HG03108 (cell line): ENCODE data around the gene REM1.
"Not testable (repeated sequence)": the region's sequence is repeated elsewhere in the genome, so short reads cannot be mapped to it uniquely, and the experiment has no call there.

Experiments
- ATAC-seq: cut with Tn5 transposase; IDR thresholded peaks from one replicate; pipeline ENCODE4 v1.9.1; 2021; ENCODE audit warnings: moderate library complexity; ENCODE audit not compliant: unreplicated experiment

The REM1 gene

GRCh38 chr20:31474758-31475427, at the start of gene REM1, which contains the start of gene DEFB124:
Gene REM1, plus strand, starts transcription at chr20:31475288. Its CDS starts 1,158 bp downstream, at chr20:31476446.
Gene DEFB124, minus strand, starts transcription at chr20:31475127. Its CDS starts 2,114 bp downstream, at chr20:31473013.
- ATAC-seq: no peak

GRCh38 chr20:31425797-31426196, 49.3 kb upstream of the REM1 start:
- ATAC-seq: no peak

GRCh38 chr20:31426891-31427551, 48.1 kb upstream of the REM1 start:
- ATAC-seq: not testable (repeated sequence)

GRCh38 chr20:31427576-31427975, 47.5 kb upstream of the REM1 start:
- not testable (repeated sequence) for ATAC-seq

- no peak for ATAC-seq
Observed at GRCh38 chr20:31430568-31431115, 44.4 kb upstream of the REM1 start.

GRCh38 chr20:31440012-31440659, 35.0 kb upstream of the REM1 start, which contains the start of gene DEFB123:
Gene DEFB123, plus strand, starts transcription at chr20:31440632. Its CDS starts 67 bp downstream, at chr20:31440699.
- ATAC-seq: no peak

GRCh38 chr20:31446084-31446819, 28.8 kb upstream of the REM1 start:
- no peak for ATAC-seq

GRCh38 chr20:31449511-31450414, 25.3 kb upstream of the REM1 start:
- ATAC-seq: no peak

GRCh38 chr20:31452575-31452974, 22.5 kb upstream of the REM1 start:
- no peak for ATAC-seq

GRCh38 chr20:31454361-31454760, 20.7 kb upstream of the REM1 start:
- ATAC-seq: no peak

GRCh38 chr20:31470946-31471345, 4.1 kb upstream of the REM1 start:
- ATAC-seq: not testable (repeated sequence)

GRCh38 chr20:31472395-31473330, 2.4 kb upstream of the REM1 start:
- ATAC-seq: no peak

GRCh38 chr20:31473331-31474096, 1.6 kb upstream of the REM1 start:
- ATAC-seq: no peak

- no peak for ATAC-seq
Observed at GRCh38 chr20:31474097-31474436, 1.0 kb upstream of the REM1 start.

- no peak for ATAC-seq
Observed at GRCh38 chr20:31475472-31476293, 595 bp downstream of the REM1 start.

- ATAC-seq: no peak
Observed at GRCh38 chr20:31476294-31476585, 1.2 kb downstream of the REM1 start.

- ATAC-seq: no peak
Observed at GRCh38 chr20:31476643-31477215, 1.6 kb downstream of the REM1 start.
